Measurements from ENCODE around the gene TDRD12.
"Not testable (repeated sequence)": the region's sequence is repeated elsewhere in the genome, so short reads cannot be mapped to it uniquely, and the experiment has no call there.

Gene TDRD12

DNA sequence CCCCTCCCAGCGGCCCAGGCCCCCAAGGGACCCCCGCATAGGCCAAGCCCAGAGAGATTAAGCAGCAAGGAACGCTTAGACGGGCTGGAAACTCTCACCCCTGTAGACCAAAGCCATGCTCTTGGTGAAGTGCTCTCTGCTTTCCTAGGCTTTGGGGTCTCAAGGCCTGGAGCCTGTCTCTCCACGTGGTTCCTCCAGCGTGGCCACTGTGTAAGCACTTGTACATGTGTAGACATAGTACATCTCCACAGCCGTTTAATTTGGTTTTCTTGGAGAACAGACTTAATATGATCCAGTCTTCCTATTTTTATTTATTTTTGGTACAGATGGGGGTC lies 26.9 kb upstream of the TDRD12 start:
- no peak for DNase-seq (ENCODE audit: low spot score)

DNA sequence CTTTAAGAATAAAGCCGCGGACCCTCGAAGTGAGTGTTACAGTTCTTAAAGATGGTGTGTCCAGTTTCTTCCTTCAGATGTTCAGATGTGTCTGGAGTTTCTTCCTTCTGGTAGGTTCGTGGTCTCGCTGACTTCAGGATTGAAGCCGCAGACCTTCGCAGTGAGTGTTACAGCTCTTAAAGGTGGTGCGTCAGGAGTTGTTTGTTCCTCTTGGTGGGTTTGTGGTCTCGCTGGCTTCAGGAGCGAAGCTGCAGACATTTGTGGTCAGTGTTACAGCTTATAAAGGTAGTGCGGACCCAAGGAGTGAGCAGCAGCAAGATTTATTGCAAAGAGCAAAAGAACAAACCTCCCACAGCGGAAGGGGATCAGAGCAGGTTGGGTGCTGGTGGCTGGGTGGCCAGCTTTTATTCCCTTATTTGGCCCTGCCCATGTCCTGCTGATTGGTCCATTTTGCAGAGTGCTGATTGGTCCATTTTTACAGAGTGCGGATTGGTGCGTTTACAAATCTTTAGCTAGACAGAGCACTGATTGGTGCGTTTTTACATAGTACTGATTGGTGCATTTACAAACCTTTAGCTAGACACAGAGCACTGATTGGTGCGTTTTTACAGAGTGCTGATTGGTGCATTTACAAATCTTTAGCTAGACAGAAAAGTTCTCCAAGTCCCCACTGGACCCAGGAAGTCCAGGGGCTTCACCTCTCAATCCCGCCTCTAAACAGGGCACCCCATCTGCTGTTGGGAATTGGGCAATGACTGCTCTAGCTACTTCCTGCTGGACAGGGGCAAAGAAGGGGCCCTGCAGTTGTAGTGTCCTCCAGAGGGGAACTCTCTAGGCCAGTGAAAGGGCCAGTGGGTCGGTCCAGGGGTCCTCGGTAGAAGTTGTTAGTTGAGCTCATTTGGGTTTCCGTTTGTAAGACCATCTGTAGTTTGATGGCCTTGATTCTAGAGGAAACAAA lies 26.1 kb upstream of the TDRD12 start:
- DNase-seq (ENCODE audit: low spot score) = not testable (repeated sequence)

- DNase-seq (ENCODE audit: low spot score) = not testable (repeated sequence)
Measured at GRCh38 chr19:32694316-32694715, 25.3 kb upstream of the TDRD12 start.

DNA sequence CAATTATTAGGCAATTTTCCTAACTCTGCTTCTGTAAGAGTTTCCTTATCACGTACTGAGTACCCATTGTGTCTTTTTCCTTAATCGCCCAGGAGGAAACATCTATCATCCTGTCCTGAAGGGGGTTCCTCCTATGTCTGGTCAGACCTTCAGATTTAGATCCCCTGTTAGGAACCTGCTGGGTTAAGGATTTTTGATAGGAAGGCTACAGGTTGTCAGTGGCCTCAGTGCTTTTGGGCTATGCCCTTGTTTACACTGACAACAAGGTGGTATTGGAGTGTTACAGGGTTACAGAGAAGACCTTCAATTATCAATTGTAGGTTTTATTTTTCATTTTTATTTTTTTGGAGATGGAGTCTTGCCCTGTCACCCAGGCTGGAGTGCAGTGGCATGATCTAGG lies 24.7 kb upstream of the TDRD12 start:
- not testable (repeated sequence) for DNase-seq (ENCODE audit: low spot score)

DNA sequence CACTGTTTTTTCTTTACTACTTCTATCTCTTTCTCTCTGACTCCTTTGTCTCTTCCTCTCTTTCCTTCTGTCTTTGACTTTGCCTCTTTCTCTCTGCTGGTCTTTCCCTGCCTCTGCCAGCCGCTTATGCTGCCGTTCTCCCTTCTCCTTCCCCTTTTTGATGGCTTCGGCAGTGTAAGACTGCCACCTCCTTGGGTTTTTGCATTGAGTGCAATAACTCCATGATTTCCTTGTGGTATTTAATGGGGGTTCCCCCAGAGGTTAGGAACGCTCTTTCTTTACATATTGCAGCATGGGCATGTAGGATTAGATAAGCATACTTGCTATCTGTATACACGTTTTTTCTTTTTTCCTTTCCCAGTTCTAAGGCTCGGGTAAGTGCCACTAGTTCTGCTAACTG lies 24.1 kb upstream of the TDRD12 start:
- DNase-seq (ENCODE audit: low spot score) = not testable (repeated sequence)

- not testable (repeated sequence) for DNase-seq (ENCODE audit: low spot score)
Measured at GRCh38 chr19:32696771-32697170, 22.8 kb upstream of the TDRD12 start.

DNA sequence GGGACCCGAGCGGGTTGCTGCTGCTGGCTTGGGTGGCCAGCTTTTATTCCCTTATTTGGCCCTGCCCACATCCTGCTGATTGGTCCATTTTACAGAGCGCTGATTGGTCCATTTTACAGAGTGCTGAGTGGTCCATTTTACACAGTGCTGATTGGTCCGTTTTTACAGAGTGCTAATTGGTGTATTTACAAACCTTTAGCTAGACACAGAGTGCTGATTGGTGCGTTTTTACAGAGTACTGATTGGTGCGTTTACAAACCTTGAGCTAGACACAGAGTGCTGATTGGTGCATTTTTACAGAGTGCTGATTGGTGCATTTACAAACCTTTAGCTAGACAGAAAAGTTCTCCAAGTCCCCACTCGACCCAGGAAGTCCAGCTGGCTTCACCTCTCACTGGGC lies 19.4 kb upstream of the TDRD12 start:
- DNase-seq (ENCODE audit: low spot score) = not testable (repeated sequence)

DNA sequence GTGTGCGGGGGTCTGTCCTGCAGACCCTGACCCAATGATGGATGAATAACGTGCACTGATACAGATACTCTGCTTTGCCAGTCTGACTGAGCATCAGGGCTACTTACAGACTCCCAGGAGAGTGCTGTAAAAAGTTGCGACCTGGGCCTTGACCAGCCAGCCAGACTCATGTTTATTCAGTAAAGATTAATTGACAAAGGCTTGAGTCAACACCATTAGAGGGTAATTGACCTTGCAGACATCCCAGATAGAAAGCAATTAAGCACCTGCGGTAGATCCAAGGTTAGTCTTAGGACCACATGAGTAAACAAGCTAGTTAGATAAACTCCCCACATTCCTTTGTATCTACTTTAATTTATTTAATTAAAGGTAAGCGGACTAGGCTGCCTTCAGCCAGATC lies 17.6 kb upstream of the TDRD12 start:
- no peak for DNase-seq (ENCODE audit: low spot score)

DNA sequence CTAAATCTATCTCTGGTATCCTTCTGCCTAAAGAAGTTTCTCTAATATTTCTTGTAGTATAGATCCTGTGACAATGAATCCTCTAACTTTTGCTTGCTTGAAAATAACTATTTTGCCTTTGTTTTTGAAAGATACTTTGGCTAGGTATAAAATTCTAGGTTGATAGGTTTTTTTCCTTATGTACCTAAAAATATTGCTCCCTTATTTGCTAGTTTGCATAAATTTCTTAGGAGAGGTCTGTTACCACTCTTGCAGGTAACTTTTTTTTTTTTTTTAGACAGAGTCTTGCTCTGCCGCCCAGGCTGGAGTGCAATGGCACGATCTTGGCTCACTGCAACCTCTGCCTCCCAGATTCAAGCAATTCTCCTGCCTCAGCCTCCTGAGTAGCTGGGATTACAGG lies 15.6 kb upstream of the TDRD12 start:
- not testable (repeated sequence) for DNase-seq (ENCODE audit: low spot score)

GRCh38 chr19:32708457-32708856 lies 11.1 kb upstream of the TDRD12 start:
- no peak for DNase-seq (ENCODE audit: low spot score)

DNA sequence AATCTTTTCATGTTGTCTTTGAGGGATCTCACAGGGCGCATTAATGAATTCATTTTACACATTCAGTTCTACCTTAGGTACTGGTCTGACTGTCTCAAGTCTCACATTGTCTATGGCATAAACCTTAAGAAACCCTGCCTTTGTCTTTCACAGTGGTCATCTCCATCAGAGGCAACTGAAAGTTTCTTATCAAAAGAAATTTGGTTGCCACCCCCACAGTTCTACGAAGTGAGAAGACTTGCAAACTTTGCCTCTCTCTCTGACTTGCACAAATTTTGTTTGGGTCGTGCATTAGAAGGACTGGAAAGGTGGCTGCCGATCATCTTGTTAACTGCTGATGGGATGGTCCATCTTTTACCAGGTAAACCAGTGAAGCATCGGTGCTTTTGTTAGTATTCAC lies 10.5 kb upstream of the TDRD12 start:
- DNase-seq (ENCODE audit: low spot score) = no peak

DNA sequence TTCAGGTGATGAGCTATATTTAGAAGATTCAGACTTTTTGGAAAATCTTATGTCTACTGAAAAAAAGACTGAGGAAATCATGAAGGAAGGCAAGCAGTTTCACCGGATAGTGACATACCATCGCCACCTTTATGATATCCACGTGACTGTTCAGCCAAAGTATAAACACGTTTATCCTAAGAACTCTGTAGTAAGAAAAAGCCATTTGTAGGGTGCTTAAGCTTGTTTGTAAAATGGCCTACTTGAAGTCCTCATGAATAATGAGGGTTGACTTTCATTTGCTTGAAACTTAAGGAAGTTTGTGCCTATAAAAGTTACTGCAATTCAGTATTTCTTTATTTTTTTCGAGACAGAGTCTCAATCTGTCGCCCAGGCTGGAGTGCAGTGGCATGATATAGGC lies 7.8 kb upstream of the TDRD12 start:
- DNase-seq (ENCODE audit: low spot score) = no peak

- not testable (repeated sequence) for DNase-seq (ENCODE audit: low spot score)
Measured at GRCh38 chr19:32716203-32716602, 3.4 kb upstream of the TDRD12 start.

DNA sequence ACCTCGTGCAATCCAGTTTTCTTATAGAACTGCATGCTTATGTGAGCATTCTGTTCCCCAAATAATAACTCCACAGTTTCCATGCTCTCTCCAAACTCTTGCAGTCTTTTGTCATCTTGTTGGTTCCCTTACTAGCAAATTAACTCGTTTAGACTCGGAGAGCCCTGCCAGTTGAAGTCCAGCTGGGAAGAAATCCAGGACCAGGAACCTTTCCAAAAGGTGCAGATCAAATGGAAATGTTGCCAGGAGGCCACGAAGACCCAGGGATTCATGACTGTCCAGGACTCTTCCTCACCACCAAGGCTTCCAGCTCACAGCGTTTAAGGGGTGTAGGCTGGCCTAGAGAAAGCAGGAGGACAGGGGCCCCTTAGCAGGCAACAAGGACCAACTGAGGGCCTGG lies 2.1 kb upstream of the TDRD12 start:
- no peak for DNase-seq (ENCODE audit: low spot score)

- DNase-seq (ENCODE audit: low spot score) = no peak
Measured at GRCh38 chr19:32718286-32718685, 1.3 kb upstream of the TDRD12 start.

- peak; percentile 76 for DNase-seq (ENCODE audit: low spot score)
Measured at GRCh38 chr19:32720216-32720935, 809 bp downstream of the TDRD12 start.

DNA sequence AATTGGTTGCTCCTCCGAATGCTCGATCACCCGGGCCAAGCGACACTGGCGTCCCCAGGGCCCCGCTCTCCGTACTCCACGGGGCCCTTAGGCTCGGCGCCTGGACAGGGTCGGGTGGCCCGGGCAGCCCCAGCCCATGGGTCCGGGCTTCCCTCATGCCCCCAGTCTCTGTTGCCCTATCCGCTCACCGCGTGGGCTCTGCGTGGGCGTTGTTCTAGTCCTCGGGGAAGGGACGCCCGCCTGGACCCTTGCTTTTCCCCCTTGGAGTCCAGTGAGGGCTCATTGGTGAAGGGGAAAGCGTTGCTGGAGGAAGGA lies 1.3 kb downstream of the TDRD12 start:
- DNase-seq (ENCODE audit: low spot score) = no peak

- DNase-seq (ENCODE audit: low spot score) = no peak
Measured at GRCh38 chr19:32735936-32736335, 16.4 kb downstream of the TDRD12 start.

GRCh38 chr19:32743021-32743420 lies 23.5 kb downstream of the TDRD12 start:
- DNase-seq (ENCODE audit: low spot score) = no peak

GRCh38 chr19:32743447-32743846 lies 23.9 kb downstream of the TDRD12 start:
- DNase-seq (ENCODE audit: low spot score) = no peak

- DNase-seq (ENCODE audit: low spot score) = no peak
Measured at GRCh38 chr19:32744555-32745325, 25.2 kb downstream of the TDRD12 start.

DNA sequence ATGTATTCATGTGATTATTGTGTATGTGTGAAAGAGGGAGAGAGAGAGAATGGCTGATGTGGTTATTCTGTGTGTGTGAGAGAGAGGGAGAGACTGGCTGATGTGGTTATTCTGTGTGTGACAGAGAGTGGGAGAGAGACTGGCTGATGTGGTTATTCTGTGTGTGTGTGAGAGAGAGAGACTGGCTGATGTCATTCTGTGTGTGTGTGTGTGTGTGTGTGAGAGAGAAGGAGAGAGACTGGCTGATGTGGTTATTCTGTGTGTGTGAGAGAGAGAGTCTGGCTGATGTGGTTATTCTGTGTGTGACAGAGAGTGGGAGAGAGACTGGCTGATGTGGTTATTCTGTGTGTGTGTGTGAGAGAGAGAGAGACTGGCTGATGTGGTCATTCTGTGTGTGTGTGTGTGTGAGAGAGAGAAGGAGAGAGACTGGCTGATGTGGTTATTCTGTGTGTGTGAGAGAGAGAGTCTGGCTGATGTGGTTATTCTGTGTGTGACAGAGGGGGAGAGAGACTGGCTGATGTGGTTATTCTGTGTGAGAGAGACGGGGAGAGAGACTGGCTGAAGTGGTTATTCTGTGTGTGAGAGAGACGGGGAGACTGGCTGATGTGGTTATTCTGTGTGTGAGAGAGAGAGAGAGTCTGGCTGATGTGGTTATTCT lies 26.2 kb downstream of the TDRD12 start:
- DNase-seq (ENCODE audit: low spot score) = not testable (repeated sequence)
